Putamen (tissue), 1 donor: ENCODE measurements around the gene PTPRCAP.

Source experiments
- DNase-seq: peaks from one replicate; pipeline ENCODE4 v3.0.0-alpha.2; 2016; ENCODE audit warnings: low spot score

Gene PTPRCAP

GRCh38 chr11:67465189-67465510 is 27.7 kb upstream of the PTPRCAP start:
- no peak for DNase-seq

- peak; percentile 74 for DNase-seq
Observed at GRCh38 chr11:67464411-67465188, 27.1 kb upstream of the PTPRCAP start.

GRCh38 chr11:67463680-67464410 is 26.4 kb upstream of the PTPRCAP start:
- no peak for DNase-seq

- DNase-seq = no peak
Observed at GRCh38 chr11:67463186-67463585, 25.7 kb upstream of the PTPRCAP start.

- DNase-seq = no peak
Observed at GRCh38 chr11:67458266-67458665, 20.8 kb upstream of the PTPRCAP start.

GRCh38 chr11:67457453-67457852 is 20.0 kb upstream of the PTPRCAP start:
- no peak for DNase-seq

- DNase-seq = no peak
Observed at GRCh38 chr11:67456068-67456705, 18.7 kb upstream of the PTPRCAP start.

GRCh38 chr11:67455054-67455453 is 17.6 kb upstream of the PTPRCAP start, which contains the start of gene CABP4:
TSS of gene CABP4 (plus strand) at chr11:67455354. CDS start at chr11:67455424, 70 bp downstream.
- DNase-seq = no peak

GRCh38 chr11:67453816-67454732 is 16.6 kb upstream of the PTPRCAP start:
- no peak for DNase-seq

GRCh38 chr11:67452141-67452952 is 14.9 kb upstream of the PTPRCAP start, which contains the start of gene GPR152:
TSS of gene GPR152 (minus strand) at chr11:67452729. CDS start at chr11:67452724, 5 bp downstream.
- no peak for DNase-seq

- no peak for DNase-seq
Observed at GRCh38 chr11:67451658-67451976, 14.1 kb upstream of the PTPRCAP start.

GRCh38 chr11:67450796-67451657 is 13.5 kb upstream of the PTPRCAP start:
- no peak for DNase-seq

GRCh38 chr11:67449116-67449844 is 11.8 kb upstream of the PTPRCAP start:
- no peak for DNase-seq

GRCh38 chr11:67448220-67448609 is 10.7 kb upstream of the PTPRCAP start:
- no peak for DNase-seq

- no peak for DNase-seq
Observed at GRCh38 chr11:67445515-67445914, 8.0 kb upstream of the PTPRCAP start.

- no peak for DNase-seq
Observed at GRCh38 chr11:67442504-67443404, 5.3 kb upstream of the PTPRCAP start.

- no peak for DNase-seq
Observed at GRCh38 chr11:67441731-67442351, 4.4 kb upstream of the PTPRCAP start.

GRCh38 chr11:67441098-67441563 is 3.6 kb upstream of the PTPRCAP start:
- no peak for DNase-seq
